Mucosa of descending colon (tissue), 3 donors: ENCODE data around the gene PITPNC1. TPM values are rescaled to one million over a fixed set of nuclear protein-coding genes. Genes with fewer than 3 reads are reported as not detected.

Experiments used
- ATAC-seq: fragments of 200-7000 bp; cut with Tn5 transposase; one replicate; pipeline ENCODE4 v1.9.1; 2020; ENCODE audit warnings: mild to moderate bottlenecking, moderate library complexity
- DNase-seq, 3 donors: peaks; one replicate each; pipeline ENCODE4 v3.0.0-alpha.2; 2020
- H3K36me3 ChIP-seq: fragments of 200-600 bp; one replicate; pipeline ENCODE4 v1.8.0; 2021; ENCODE audit warnings: low read depth, mild to moderate bottlenecking
- H3K4me1 ChIP-seq: fragments of 200-600 bp; one replicate; pipeline ENCODE4 v1.8.0; 2021; ENCODE audit warnings: low read depth, mild to moderate bottlenecking
- H3K4me3 ChIP-seq: fragments of 200-600 bp; one replicate; pipeline ENCODE4 v1.8.0; 2021; ENCODE audit warnings: mild to moderate bottlenecking
- H3K9me3 ChIP-seq: fragments of 200-600 bp; one replicate; pipeline ENCODE4 v1.8.0; 2021; ENCODE audit warnings: mild to moderate bottlenecking
- CTCF ChIP-seq: fragments of 200-600 bp; IDR thresholded peaks from one replicate; pipeline ENCODE4 v1.8.0; 2022; ENCODE audit warnings: antibody characterized with exemption, mild to moderate bottlenecking
- intact Hi-C, 2 donors: fragments of 100-400 bp; cut with DNase I in 1 of 2; cut with micrococcal nuclease in 1 of 2; formaldehyde crosslinking; loops; one replicate each; pipeline versions ENCODE4 v1.11.0 to v1.11.1; 2022; cut with DNase I, micrococcal nuclease
- total RNA-seq, 3 donors: library from RNA; stranded (reverse); fragmentation: NEBNext Ultra II Directional in 2 of 3; extraction: Animal tissue kit (Norgen Biotek cat#: 25700) in 2 of 3; gene quantifications; one replicate each; pipeline versions ENCODE4 v1.2.1 to v1.2.4, GENCODE V29; 2021 to 2023
- donor health status: DM: no; HTN: no; CAD: no; lungs with moderate emphysema.
- donor health status: DM: no; HTN: no; CAD: no.
- donor health status: DM: no; HTN: yes; CAD: no.

The PITPNC1 gene
- total RNA-seq, 3 donors from 2014 or later = 10.7 to 11.4 (median 10.9) TPM

GRCh38 chr17:67343237-67343636 is 33.8 kb upstream of the PITPNC1 start:
- Histone ChIP-seq H3K36me3 (peaks cover 5% of the 10 kb centered on the region), H3K4me1 (no peaks in the 10 kb centered on the region), H3K9me3 (no peaks in the 10 kb centered on the region), H3K4me3 (no peak overlapping the region)
- intact Hi-C loops = no loop called here
- no peak for ATAC-seq
- no peak for DNase-seq
- TF ChIP-seq CTCF = no peak

GRCh38 chr17:67347826-67348225 is 29.3 kb upstream of the PITPNC1 start:
- intact Hi-C loops = no loop called here
- Histone ChIP-seq H3K4me1 (no peaks in the 10 kb centered on the region), H3K36me3 (no peaks in the 10 kb centered on the region), H3K4me3 (no peak overlapping the region), H3K9me3 (no peaks in the 10 kb centered on the region)
- ATAC-seq = no peak
- DNase-seq = no peak
- TF ChIP-seq CTCF = no peak

DNA sequence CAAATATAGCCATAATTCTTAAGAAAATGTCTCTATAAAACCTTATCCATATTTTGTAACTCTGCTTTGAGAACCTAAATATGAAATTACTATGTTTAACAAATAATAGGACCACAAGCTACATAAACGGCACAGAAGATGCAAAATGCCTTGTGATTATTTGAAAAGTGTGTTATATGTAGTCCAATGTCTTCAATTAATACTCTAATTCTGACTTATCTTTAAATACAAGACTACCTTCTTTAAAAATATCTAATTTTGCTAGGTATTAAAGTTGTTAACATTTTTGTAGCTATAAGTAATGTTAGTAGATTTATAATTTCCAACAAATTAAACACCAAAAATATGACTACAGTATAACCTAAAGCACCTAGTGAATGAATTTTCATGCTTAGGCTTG is 27.7 kb upstream of the PITPNC1 start:
- Histone ChIP-seq H3K36me3 (no peaks in the 10 kb centered on the region), H3K4me1 (no peaks in the 10 kb centered on the region), H3K4me3 (no peak overlapping the region), H3K9me3 (no peaks in the 10 kb centered on the region)
- intact Hi-C loops = no loop called here
- no peak for ATAC-seq
- no peak for DNase-seq
- no peak for TF ChIP-seq CTCF

- no peak for DNase-seq
- no peak overlapping the region for H3K4me3 ChIP-seq
- intact Hi-C loops = no loop called here
- ATAC-seq = no peak
- no peaks in the 10 kb centered on the region for H3K9me3 ChIP-seq
- TF ChIP-seq CTCF = no peak
- no peaks in the 10 kb centered on the region for H3K4me1 ChIP-seq
- H3K36me3 ChIP-seq = peaks cover 4% of the 10 kb centered on the region
These were observed 23.9 kb upstream of the PITPNC1 start for GRCh38 chr17:67353161-67353560.

- Histone ChIP-seq H3K36me3 (peaks cover 4% of the 10 kb centered on the region), H3K4me3 (no peak overlapping the region), H3K9me3 (no peaks in the 10 kb centered on the region), H3K4me1 (no peaks in the 10 kb centered on the region)
- no peak for ATAC-seq
- no peak for TF ChIP-seq CTCF
- no peak for DNase-seq
- intact Hi-C loops = no loop called here
These were observed 23.0 kb upstream of the PITPNC1 start for GRCh38 chr17:67353929-67354574.

GRCh38 chr17:67358612-67359011 is 18.5 kb upstream of the PITPNC1 start:
- TF ChIP-seq CTCF = no peak
- Histone ChIP-seq H3K4me3 (no peak overlapping the region), H3K9me3 (no peaks in the 10 kb centered on the region), H3K36me3 (peaks cover 4% of the 10 kb centered on the region), H3K4me1 (peaks cover 3% of the 10 kb centered on the region)
- ATAC-seq (no peak), DNase-seq (no peak)
- intact Hi-C loops = no loop called here
